Head of caudate nucleus (tissue), 42 donors: ENCODE results near the gene DHRSX.
"Not testable (repeated sequence)": the region's sequence is repeated elsewhere in the genome, so short reads cannot be mapped to it uniquely, and the experiment has no call there.

ENCODE experiments used
- DNase-seq, 42 donors: peaks; one replicate each; pipeline versions ENCODE4 v3.0.0 to v3.0.0-alpha.2; 2020 to 2021; ENCODE audit warnings: mixed read lengths in 7 of 42
- intact Hi-C: fragments of 100-400 bp; cut with DNase I; formaldehyde crosslinking; loops from one replicate; pipeline ENCODE4 v1.15.0; 2022

Gene DHRSX

GRCh38 chrX:2226906-2227656 lies 273.7 kb downstream of the DHRSX start:
- no peak for DNase-seq
- intact Hi-C loops, result no loop called here

DNA sequence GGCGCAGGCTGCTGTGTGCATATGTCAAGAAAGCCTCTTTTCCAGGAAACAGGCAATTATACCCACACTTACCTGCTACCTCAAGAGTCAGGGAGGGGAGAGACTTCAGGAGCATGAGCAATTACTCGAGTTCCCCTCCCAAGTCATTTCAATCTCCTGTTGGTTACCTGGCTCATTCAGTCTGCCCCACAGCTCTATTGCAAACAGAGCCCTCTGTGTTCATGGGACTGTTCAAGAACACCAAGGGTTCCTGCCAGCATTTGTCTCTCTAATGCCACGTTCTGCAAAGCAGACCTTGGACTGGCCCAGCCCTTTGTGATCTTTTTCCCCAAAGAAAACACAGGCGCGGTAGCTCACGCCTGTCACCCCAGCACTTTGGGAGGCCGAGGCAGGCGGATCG lies 274.6 kb downstream of the DHRSX start:
- intact Hi-C loops, result no loop called here
- DNase-seq, result no peak

DNA sequence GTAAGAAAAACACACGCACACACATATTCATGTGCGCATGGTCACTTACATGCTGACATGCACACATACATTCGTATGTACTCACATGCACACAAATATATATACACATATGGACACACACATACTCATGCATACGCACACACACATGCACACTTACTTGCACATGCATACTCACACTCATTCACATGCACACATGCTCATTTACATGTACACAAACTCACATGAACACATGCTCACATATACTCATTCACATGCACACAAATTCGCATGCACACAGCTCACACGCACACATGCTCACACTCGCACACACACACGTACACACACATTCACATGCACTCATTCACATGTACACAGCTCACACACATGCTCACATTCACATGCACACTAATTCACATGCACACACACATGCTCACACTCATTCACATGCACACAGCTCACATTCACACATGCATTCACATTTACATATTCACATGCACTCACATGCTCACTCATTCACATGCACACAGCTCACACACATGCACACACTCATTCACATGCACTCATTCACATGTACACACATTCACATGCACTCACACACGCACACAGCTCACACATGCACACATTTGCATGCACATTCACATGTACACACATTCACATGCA lies 276.1 kb downstream of the DHRSX start:
- no peak for DNase-seq
- intact Hi-C loops, result no loop called here

- intact Hi-C loops, result no loop called here
- no peak for DNase-seq
Observed at GRCh38 chrX:2224161-2224560, 276.6 kb downstream of the DHRSX start.

GRCh38 chrX:2220829-2221567 lies 279.8 kb downstream of the DHRSX start:
- no peak for DNase-seq
- intact Hi-C loops, result no loop called here

DNA sequence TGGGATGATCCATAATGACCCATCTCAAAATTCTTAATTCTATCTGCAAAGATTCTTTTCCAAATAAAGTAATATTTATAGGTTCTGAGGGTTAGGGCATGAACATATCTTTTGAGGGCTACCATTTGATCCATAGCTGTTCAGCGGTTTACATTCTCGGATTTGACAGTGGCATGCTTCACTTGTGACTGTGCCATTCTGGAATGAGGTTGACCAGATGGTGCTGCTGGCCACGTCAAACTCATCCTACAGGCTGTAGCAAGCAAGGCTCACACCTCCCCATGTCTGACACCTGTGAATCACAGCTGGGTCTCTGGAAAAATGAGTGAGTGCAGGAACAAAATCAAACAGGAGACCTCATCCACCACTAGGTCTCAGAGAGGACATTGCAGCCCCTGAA lies 280.5 kb downstream of the DHRSX start:
- DNase-seq, result no peak
- intact Hi-C loops, result no loop called here

DNA sequence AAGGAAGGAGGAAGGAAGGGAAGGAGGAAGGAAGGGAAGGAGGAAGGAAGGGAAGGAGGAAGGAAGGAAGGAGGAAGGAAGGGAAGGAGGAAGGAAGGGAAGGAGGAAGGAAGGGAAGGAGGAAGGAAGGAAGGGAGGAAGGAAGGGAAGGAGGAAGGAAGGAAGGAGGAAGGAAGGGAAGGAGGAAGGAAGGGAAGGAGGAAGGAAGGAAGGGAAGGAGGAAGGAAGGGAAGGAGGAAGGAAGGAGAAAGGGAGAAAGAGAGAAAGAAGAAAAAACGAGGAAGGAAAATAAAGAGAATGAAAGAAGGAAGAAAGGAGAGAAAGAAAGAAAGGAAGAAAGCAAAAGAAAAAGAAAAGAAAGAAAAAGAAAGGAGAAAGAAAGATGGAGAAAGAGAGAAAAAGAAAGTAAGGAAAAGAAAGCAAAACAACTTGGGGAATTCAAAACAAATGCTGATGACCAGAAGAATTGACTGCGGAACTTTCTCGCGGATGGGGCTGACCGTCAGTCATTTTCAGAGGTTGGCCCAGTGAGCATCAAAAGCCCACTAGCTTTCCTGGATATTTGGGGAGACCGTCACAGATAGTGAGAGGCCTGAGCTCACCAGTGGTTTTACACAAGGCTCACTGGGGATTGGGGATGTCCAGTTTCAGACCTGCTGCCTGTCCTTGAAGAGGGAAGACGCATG lies 286.5 kb downstream of the DHRSX start:
- intact Hi-C loops, DNase-seq: not testable (repeated sequence)

DNA sequence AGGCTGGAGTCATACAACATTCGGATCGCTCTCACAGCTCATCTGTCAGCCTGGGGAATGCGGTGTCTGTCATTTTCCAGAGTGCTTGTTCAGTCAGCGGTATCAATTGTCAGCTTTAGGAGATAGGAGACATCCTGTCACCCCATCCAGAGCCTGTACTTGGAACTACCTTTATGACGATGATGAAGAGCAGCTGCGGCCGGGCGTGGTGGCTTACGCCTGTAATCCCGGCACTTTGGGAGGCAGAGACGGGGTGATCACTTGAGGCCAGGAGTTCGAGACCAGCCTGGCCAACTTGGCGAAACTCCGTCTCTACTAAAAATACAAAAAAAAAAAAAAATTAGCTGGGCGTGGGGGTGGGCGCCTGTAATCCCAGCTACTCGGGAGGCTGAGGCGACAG lies 289.1 kb downstream of the DHRSX start:
- DNase-seq, intact Hi-C loops: not testable (repeated sequence)

- no peak for DNase-seq
- intact Hi-C loops, result no loop called here
Observed at GRCh38 chrX:2193273-2193592, 307.5 kb downstream of the DHRSX start.

GRCh38 chrX:2192584-2193272 lies 308.0 kb downstream of the DHRSX start:
- intact Hi-C loops, result no loop called here

GRCh38 chrX:2188840-2189239 lies 311.9 kb downstream of the DHRSX start:
- DNase-seq, result no peak
- intact Hi-C loops, result no loop called here

More at GRCh38 chrX:2192584-2193272, 308.0 kb downstream of the DHRSX start:
- no peak for DNase-seq

DNA sequence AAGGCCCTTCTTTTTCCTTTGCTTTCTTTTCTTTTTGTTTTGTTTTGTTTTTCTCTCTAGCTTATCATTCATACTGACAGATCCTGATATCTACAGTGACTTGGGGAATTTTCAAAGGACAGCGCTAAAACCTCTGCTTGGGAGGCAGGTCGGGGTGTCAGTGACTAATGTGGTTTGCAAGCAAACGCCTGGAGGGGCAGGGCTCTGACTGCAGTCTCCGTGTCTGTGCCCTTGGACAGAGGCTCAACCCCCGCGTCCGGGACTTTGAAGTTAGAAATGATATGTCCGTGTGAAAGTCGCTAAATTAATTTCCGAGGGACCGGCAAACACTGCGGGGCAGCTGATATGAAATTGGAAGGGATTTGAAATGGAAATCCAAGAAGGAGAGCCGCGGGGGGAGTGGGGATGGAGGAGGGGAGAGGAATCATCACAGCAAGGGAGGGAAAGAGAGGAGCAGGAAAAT lies 312.4 kb downstream of the DHRSX start:
- DNase-seq, result no peak
- intact Hi-C loops, result no loop called here

DNA sequence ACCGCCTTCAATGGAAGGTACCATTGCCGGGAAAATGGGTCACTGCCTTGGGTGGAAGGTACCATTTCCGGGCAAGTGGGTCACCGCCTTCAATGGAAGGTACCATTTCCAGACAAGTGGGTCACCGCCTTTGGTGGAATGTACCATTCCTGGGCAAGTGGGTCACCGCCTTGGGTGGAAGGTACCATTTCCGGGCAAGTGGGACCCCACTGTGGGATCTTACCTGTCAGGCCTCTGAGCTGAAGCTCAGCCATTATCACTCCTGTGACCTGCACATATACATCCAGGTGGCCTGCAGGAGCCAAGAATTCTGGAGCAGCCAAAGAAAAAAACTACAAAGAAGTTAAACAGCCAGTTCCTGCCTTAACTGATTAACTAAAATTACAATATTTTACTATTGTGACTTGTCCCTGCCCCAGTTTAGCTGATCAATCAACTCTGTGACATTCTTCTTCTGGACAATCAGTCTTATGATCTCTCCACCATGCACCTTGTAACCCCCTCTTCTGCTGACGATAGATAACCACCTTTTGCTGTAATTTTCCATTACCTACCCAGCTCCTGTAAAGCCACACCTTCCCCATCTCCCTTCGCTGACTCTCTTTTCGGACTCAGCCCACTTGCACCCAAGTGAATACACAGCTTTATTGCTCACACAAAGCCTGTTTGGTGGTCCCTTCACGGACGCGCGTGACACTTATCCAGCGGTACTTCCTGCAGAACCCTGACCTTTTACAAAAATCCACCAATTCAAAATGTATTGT lies 313.2 kb downstream of the DHRSX start:
- intact Hi-C loops, result no loop called here
- no peak for DNase-seq

GRCh38 chrX:2185341-2186082 lies 315.3 kb downstream of the DHRSX start:
- DNase-seq, result no peak
- intact Hi-C loops, result no loop called here

DNA sequence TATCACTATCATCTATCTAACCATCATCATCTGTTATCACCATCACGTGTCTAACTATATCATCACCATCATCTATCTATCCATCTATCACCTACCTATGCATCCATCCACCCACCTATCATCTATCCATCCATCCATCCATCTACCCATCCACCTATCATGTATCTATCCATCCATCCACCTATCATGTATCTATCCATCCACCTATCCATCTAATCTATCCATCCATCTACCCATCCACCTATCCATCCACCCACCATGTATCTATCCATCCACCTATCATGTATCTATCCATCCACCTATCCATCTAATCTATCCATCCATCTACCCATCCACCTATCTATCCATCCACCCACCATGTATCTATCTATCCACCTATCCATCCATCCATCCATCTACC lies 316.7 kb downstream of the DHRSX start:
- intact Hi-C loops, result no loop called here
- no peak for DNase-seq

- intact Hi-C loops, result no loop called here
- DNase-seq, result no peak
Observed at GRCh38 chrX:2183193-2183725, 317.5 kb downstream of the DHRSX start.

GRCh38 chrX:2177541-2177940 lies 323.2 kb downstream of the DHRSX start:
- DNase-seq, result no peak
- intact Hi-C loops, result no loop called here

GRCh38 chrX:2176733-2177132 lies 324.0 kb downstream of the DHRSX start:
- DNase-seq, result no peak
- intact Hi-C loops, result no loop called here
